ENCODE measurements around the gene SUGP2. TPM values are rescaled to one million over a fixed set of nuclear protein-coding genes. Genes with fewer than 3 reads are reported as not detected.

The SUGP2 gene
- total RNA-seq, 1 experiment from 2014 or later, result 95.2 TPM

- Histone ChIP-seq H2BK20ac (ENCODE audit: low read depth, low read length, poor library complexity, severe bottlenecking) (no peak overlapping the region), H3K14ac (ENCODE audit: insufficient read depth, low read length) (no peak overlapping the region), H3K79me1 (ENCODE audit: insufficient read depth, low read depth, low read length, poor library complexity, severe bottlenecking) (no peaks in the 10 kb centered on the region), H4K20me1 (ENCODE audit: control insufficient read depth, insufficient read depth, insufficient read length) (no peaks in the 10 kb centered on the region), H2AK5ac (ENCODE audit: insufficient read length, low read length) (no peak overlapping the region), H4K8ac (replicated peaks; ENCODE audit: insufficient read length, low read depth, low read length) (no peak overlapping the region), H3K4me1 (ENCODE audit: insufficient read depth, low read length) (no peaks in the 10 kb centered on the region), H3K18ac (ENCODE audit: insufficient read length, low read depth, low read length) (no peak overlapping the region), H3K4me2 (ENCODE audit: insufficient read depth, insufficient read length, low read length) (no peak overlapping the region), H2BK12ac (ENCODE audit: insufficient read length, low read depth, low read length) (no peak overlapping the region), H2BK15ac (ENCODE audit: low read depth, low read length) (no peak overlapping the region), H2BK5ac (ENCODE audit: insufficient read length, low read length) (no peak overlapping the region), H3K23me2 (ENCODE audit: insufficient read length, low read depth, low read length, poor library complexity, severe bottlenecking) (no peaks in the 10 kb centered on the region), H3K23ac (ENCODE audit: insufficient read length, low read depth, low read length) (no peak overlapping the region), H4K91ac (ENCODE audit: insufficient read length, low read depth, low read length) (no peak overlapping the region), H3K4ac (ENCODE audit: low read depth, low read length) (no peak overlapping the region), H4K5ac (ENCODE audit: insufficient read length, low read depth, low read length) (no peak overlapping the region), H3K27me3 (ENCODE audit: insufficient read depth, low read length) (no peaks in the 10 kb centered on the region; the same call in 1 of the 2 replicates), H3K56ac (ENCODE audit: insufficient read length, low read depth, low read length) (no peak overlapping the region), H3T11ph (ENCODE audit: low read length) (no peak overlapping the region), H2BK120ac (ENCODE audit: low read depth, low read length, poor library complexity, severe bottlenecking) (no peak overlapping the region), H3K27ac (ENCODE audit: insufficient read length, low read depth, low read length) (no peak overlapping the region), H3K79me2 (ENCODE audit: insufficient read depth, low read length) (no peaks in the 10 kb centered on the region), H3K9me3 (ENCODE audit: control insufficient read depth, low read depth, low read length) (no peaks in the 10 kb centered on the region), H2AFZ (ENCODE audit: low read length) (no peak overlapping the region), H3K9ac (ENCODE audit: extremely low read depth, insufficient read length, low read length) (no peak overlapping the region)
- no peaks in the 10 kb centered on the region for H3K9me3 Mint-ChIP-seq
- H3K36me3 Mint-ChIP-seq (ENCODE audit: insufficient read depth in 1 of 3, low read depth in 3 of 3), result no peaks in the 10 kb centered on the region; a peak in 1 of 7 replicates
- no peak for DNase-seq
- WGBS (ENCODE audit: extremely low coverage, insufficient read length, low lambda C conversion rate), result no CpG with 5 or more reads among the region's 1 CpG
- TF ChIP-seq, protein P1, sequence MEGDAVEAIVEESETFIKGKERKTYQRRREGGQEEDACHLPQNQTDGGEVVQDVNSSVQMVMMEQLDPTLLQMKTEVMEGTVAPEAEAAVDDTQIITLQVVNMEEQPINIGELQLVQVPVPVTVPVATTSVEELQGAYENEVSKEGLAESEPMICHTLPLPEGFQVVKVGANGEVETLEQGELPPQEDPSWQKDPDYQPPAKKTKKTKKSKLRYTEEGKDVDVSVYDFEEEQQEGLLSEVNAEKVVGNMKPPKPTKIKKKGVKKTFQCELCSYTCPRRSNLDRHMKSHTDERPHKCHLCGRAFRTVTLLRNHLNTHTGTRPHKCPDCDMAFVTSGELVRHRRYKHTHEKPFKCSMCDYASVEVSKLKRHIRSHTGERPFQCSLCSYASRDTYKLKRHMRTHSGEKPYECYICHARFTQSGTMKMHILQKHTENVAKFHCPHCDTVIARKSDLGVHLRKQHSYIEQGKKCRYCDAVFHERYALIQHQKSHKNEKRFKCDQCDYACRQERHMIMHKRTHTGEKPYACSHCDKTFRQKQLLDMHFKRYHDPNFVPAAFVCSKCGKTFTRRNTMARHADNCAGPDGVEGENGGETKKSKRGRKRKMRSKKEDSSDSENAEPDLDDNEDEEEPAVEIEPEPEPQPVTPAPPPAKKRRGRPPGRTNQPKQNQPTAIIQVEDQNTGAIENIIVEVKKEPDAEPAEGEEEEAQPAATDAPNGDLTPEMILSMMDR (conservative IDR thresholded peaks at IDR 0.05), result no peak
- peaks cover 73% of the 10 kb centered on the region for H3K27me3 Mint-ChIP-seq (ENCODE audit: low read depth)
- no peak overlapping the region for H3K27ac Mint-ChIP-seq
- H3K4me3 Mint-ChIP-seq, result no peak overlapping the region
- peaks cover 3% of the 10 kb centered on the region in 2 experiments; a peak in 2 of 4 replicates for H3K4me1 Mint-ChIP-seq
Measured at GRCh38 chr19:19079571-19079970, 46.3 kb upstream of the SUGP2 start.
